KOPT-K1 (cell line): ENCODE results near the gene BMP8B.
"Not testable (repeated sequence)": the region's sequence is repeated elsewhere in the genome, so short reads cannot be mapped to it uniquely, and the experiment has no call there.

Experiments used
- H3K27ac ChIP-seq: fragments of 200-600 bp; sonication (generic); 2 replicates; pipeline ENCODE4 v1.5.1; 2016; ENCODE audit warnings: antibody characterized with exemption, mild to moderate bottlenecking, low read depth, low read length; ENCODE audit not compliant: poor library complexity, severe bottlenecking
- H3K36me3 ChIP-seq: fragments of 200-600 bp; sonication (generic); 2 replicates; pipeline ENCODE4 v1.5.1; 2017; ENCODE audit warnings: antibody characterized with exemption, mild to moderate bottlenecking, low read length, moderate library complexity; ENCODE audit not compliant: insufficient read depth
- H3K9me3 ChIP-seq: fragments of 200-600 bp; sonication (generic); 2 replicates; pipeline ENCODE4 v1.5.1; 2017; ENCODE audit warnings: antibody characterized with exemption, low read length, mild to moderate bottlenecking; ENCODE audit not compliant: insufficient read depth, poor library complexity, severe bottlenecking

Gene BMP8B

GRCh38 chr1:39791838-39792237 is 3.2 kb upstream of the BMP8B start:
- H3K27ac ChIP-seq, result no peak overlapping the region
- no peaks in the 10 kb centered on the region for H3K36me3 ChIP-seq
- no peaks in the 10 kb centered on the region for H3K9me3 ChIP-seq

GRCh38 chr1:39789571-39790110 is 976 bp upstream of the BMP8B start:
- Histone ChIP-seq H3K27ac (no peak overlapping the region), H3K36me3 (no peaks in the 10 kb centered on the region), H3K9me3 (no peaks in the 10 kb centered on the region)

- H3K36me3 ChIP-seq, result no peaks in the 10 kb centered on the region
- H3K9me3 ChIP-seq, result no peaks in the 10 kb centered on the region
- H3K27ac ChIP-seq, result no peak overlapping the region
These were observed 273 bp downstream of the BMP8B start for GRCh38 chr1:39788426-39788757.

GRCh38 chr1:39787964-39788363 is 701 bp downstream of the BMP8B start:
- not testable (repeated sequence) for H3K27ac ChIP-seq, H3K36me3 ChIP-seq, H3K9me3 ChIP-seq

DNA sequence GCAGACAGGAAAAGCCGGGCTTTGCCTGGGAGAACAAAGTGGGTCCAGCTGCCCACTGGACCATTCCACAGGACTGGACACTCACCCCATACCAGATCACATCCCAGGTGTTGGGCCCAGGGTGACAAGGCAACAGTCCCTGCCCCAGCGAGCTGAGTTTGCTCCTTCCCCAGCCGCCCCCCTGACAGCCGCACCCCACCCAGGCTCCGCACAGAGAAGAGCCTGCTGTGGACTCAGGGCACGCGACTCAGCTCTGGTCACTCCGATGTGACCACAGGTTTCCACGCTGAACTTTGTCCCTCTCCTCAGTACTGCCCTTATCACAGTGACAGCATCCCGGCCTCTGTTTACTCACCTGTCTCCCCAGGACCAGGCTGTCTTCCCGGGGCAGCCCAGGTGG is 1.2 kb downstream of the BMP8B start:
- Histone ChIP-seq H3K27ac (no peak overlapping the region), H3K36me3 (no peaks in the 10 kb centered on the region), H3K9me3 (no peaks in the 10 kb centered on the region)

DNA sequence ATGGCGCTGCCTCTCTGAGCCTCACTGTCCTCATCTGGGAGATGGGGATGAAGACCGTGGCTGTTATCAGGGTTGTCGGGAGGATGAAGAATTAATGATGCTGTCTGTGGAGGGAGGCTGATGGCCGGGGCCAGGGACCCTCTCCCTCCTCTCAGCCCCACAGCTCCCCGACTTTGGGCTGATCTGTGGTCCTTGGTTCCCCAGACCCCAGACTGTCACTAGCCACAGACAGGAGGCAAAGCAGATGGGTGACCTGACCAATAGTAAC is 1.6 kb downstream of the BMP8B start:
- H3K27ac ChIP-seq, H3K9me3 ChIP-seq, H3K36me3 ChIP-seq: not testable (repeated sequence)

DNA sequence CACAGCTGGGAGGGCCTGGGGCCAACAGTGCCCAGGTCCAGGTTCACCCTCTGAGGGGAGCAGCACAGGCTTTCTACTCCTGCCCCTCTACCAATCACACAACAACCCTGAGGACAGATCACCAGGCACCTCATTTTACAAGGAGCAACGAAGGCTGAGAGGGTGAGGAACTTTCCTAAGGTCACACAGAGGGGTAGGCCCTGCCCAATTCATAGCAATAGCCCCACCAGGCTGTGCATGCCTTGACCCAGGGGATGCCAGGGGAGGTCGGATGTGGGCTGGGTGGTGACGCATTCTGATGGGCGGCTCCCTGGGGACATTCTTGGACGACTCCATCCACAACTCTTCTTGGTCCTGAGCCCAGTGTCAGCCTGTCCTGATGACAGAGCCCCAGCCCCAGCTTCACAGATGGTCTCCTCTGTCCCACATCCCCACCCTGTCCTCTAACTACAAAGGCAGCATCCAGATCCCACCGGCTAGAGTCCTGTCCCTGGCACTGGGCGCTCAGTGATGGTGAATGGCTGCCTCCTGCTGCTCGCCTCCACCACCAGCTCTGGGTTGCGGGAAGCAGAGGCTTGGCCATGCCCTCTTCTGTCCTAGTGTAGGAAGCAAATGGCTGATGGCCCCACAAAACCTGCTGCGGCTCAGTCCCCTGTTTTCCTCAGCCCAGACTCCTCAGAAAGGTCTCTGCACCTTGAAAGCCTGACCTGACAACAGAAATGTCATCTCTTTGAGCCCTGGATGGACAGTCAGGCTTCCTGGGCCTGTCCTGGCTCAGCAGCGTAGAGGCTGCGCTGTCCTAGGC is 2.2 kb downstream of the BMP8B start:
- not testable (repeated sequence) for H3K9me3 ChIP-seq, H3K36me3 ChIP-seq, H3K27ac ChIP-seq

GRCh38 chr1:39782685-39783084 is 6.0 kb downstream of the BMP8B start:
- H3K9me3 ChIP-seq, H3K27ac ChIP-seq, H3K36me3 ChIP-seq: not testable (repeated sequence)

DNA sequence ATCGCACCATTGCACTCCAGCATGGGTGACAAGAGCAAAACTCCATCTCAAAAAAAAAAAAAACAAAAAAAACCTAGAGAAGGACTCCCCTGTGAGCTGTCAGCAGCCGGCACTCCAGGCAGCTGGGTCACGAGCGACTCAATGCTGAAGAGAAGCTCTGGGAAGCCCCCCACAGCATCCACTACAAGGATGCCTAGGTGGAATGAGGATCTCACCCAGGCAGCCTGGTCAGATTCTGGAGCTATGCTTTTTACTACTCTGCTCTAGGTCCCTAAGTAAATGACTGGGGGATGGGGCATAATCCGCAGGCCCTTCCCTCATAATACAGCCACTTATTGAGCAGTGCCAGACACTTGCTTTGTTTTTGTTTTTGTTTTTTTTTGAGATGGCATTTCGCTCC is 6.6 kb downstream of the BMP8B start:
- no peaks in the 10 kb centered on the region for H3K9me3 ChIP-seq
- H3K36me3 ChIP-seq, result no peaks in the 10 kb centered on the region
- no peak overlapping the region for H3K27ac ChIP-seq

DNA sequence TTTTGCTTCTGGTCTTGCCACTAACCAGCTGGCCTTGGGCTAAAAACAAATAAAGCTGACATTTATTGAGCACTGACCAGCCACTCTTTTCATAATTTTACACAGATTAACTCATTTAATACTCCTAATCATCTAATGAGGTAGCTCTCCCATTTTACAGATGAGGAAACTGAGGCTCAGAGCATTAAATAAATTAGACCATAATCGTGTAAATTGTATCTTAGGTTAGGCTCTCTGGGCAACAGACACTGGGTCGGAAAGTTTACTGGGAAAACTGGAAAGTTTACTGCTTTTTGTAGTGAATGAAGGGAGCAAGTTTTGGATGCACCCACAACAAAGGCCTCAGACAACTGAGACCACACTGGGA is 7.3 kb downstream of the BMP8B start:
- no peak overlapping the region for H3K27ac ChIP-seq
- no peaks in the 10 kb centered on the region for H3K9me3 ChIP-seq
- H3K36me3 ChIP-seq, result no peaks in the 10 kb centered on the region

DNA sequence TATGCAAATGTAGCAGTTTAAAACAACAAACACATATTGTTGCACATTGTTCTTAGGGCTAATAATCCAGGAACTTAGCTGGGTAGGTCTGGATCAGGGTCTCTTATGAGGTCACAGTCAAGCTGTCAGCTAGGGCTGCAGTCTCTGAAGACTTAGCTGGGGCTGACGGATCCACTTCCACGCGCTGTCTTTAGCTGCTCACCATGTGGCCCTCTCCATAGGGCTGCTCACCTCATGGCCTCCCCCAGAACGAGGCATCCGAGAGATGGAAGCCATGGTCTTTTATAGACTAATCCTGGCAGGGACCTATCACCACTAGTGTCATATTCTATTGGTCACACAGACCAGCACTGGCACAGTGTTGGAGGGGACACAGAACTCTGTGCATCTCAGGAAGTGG is 8.8 kb downstream of the BMP8B start:
- Histone ChIP-seq H3K27ac (no peak overlapping the region), H3K36me3 (no peaks in the 10 kb centered on the region), H3K9me3 (no peaks in the 10 kb centered on the region)

DNA sequence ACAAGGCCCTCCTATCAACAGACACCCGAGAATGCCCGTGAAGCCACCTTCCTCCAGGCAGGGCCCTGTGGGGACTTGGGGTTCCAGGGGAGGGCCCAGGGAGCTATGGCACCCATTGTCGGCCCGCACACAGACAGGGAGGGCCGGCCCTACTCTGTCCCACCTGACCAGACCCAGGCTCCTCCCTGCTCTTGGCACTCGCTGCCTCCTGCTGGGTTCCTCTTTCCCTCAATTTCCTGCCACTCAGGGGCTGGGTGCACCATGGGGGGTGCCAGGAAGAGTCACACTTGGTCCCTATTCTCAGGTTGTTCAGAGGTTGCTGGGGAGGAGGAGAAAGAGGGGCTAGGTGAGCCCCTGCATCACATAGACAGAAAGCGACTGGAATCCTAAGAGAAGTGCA is 9.5 kb downstream of the BMP8B start:
- Histone ChIP-seq H3K36me3 (no peaks in the 10 kb centered on the region), H3K27ac (no peak overlapping the region)

GRCh38 chr1:39778463-39779099 is 10.1 kb downstream of the BMP8B start:
- H3K36me3 ChIP-seq, H3K27ac ChIP-seq, H3K9me3 ChIP-seq: not testable (repeated sequence)

More for the DNA sequence above, 9.5 kb downstream of the BMP8B start:
- H3K9me3 ChIP-seq, result no peaks in the 10 kb centered on the region

DNA sequence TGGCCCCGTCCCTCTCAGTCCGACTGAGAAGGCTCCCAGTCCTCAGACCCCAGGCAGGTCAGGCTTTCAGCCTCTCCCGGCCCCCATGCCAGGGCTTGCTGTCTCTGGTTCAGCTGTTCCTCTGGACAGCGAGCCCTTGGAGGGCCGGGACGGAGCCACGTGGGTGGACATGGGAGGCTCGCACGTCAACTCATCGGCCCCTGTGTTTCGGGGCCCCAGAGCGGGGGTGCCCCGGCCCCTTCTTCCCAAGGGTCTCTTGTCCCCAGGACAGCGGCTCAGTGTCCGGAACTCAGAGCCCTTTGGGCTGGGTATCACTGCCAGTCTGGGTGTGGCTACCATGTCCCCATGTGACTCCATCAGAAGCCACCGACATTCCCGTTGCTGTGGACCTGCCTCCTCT is 10.8 kb downstream of the BMP8B start:
- not testable (repeated sequence) for H3K27ac ChIP-seq, H3K36me3 ChIP-seq, H3K9me3 ChIP-seq

- no peaks in the 10 kb centered on the region for H3K9me3 ChIP-seq
- H3K36me3 ChIP-seq, result no peaks in the 10 kb centered on the region
- H3K27ac ChIP-seq, result no peak overlapping the region
These were observed 11.4 kb downstream of the BMP8B start for GRCh38 chr1:39777306-39777705.

DNA sequence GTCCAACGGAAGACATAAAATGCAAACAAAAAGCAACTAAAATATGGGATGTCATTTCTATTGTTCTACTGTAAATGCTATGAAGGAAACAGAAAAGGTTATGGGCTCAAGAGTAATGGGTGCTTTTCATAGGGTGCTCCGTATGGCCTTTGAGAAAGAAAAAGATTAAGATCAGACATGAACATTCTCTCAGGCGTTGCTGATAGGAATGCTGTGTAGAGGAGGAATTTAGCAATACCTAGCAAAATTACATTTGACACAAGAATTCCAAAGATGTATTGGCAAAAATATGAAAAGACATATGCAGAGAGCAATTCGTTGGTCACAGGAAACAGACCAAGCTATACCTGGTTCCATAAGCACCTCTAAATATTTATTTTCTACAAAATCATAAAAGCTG is 11.8 kb downstream of the BMP8B start:
- Histone ChIP-seq H3K27ac (no peak overlapping the region), H3K9me3 (no peaks in the 10 kb centered on the region), H3K36me3 (no peaks in the 10 kb centered on the region)
